Stomach (tissue), 4 donors: Measurements from ENCODE around the gene ARFGAP2.

ENCODE experiments used
- CTCF ChIP-seq, 7 experiments: fragments of 450-650 bp in 4 of 7; fragments of 200-600 bp in 3 of 7; sonication (generic) in 3 of 7; IDR thresholded peaks; one replicate each; pipeline ENCODE4 v1.5.1; 2016 to 2019; ENCODE audit warnings: antibody characterized with exemption in 7 of 7, control low read depth in 2 of 7, mild to moderate bottlenecking in 1 of 7
- POLR2A ChIP-seq, 4 donors: fragments of 450-650 bp; IDR thresholded peaks; one replicate each; pipeline ENCODE4 v1.6.1; 2016; ENCODE audit warnings: antibody characterized with exemption in 4 of 4, control low read depth in 2 of 4, mild to moderate bottlenecking in 1 of 4, moderate library complexity in 1 of 4
- POLR2AphosphoS5 ChIP-seq, 3 donors: sonication (generic); formaldehyde crosslinking; IDR thresholded peaks; one replicate each; pipeline ENCODE4 v1.6.1; 2016; ENCODE audit warnings: antibody characterized with exemption in 3 of 3

- TF ChIP-seq CTCF (IDR thresholded peaks at IDR 0.05) (no peak), POLR2A (IDR thresholded peaks at IDR 0.05) (no peak), POLR2AphosphoS5 (IDR thresholded peaks at IDR 0.05) (no peak)
These were observed 8.1 kb upstream of the ARFGAP2 start for GRCh38 chr11:47184711-47185304.
